Naive thymus-derived CD4-positive, alpha-beta T cell (primary cell): ENCODE measurements around the gene CDC42EP1. TPM values are rescaled to one million over a fixed set of nuclear protein-coding genes. Genes with fewer than 3 reads are reported as not detected.

Experiments
- ATAC-seq: fragments of 150-1000 bp; cut with Tn5 transposase; 2 replicates; pipeline ENCODE4 v1.10.0; 2021; ENCODE audit warnings: mild to moderate bottlenecking, moderate library complexity
- CTCF ChIA-PET: fragments of 350-600 bp; sonication (Branson Sonifier 250); formaldehyde crosslinking; loops from one replicate; lab custom pipeline; 2021; ENCODE audit warnings: antibody characterized with exemption; lab: Charles Lee
- POLR2A ChIA-PET: fragments of 350-600 bp; sonication (Branson Sonifier 250); formaldehyde crosslinking; loops from one replicate; lab custom pipeline; 2021; ENCODE audit warnings: antibody characterized with exemption, inconsistent platforms; lab: Charles Lee
- DNase-seq, 9 donors: peaks; one replicate each; pipeline versions ENCODE4 v3.0.0 to v3.0.0-alpha.2; 2020 to 2022; ENCODE audit warnings: mixed read lengths in 1 of 9
- H3K27ac ChIP-seq: one replicate; pipeline ENCODE4 v1.7.0; 2013; ENCODE audit warnings: mild to moderate bottlenecking, low read depth, low read length, moderate library complexity
- H3K27me3 ChIP-seq, 2 donors: one replicate each; pipeline ENCODE4 v1.7.0; 2013; ENCODE audit warnings: low read length in 2 of 2, mild to moderate bottlenecking in 2 of 2, moderate library complexity in 2 of 2; ENCODE audit not compliant: control insufficient read depth in 2 of 2, insufficient read depth in 2 of 2
- H3K36me3 ChIP-seq, 3 experiments: 1 replicate in 2 of 3; 2 replicates in 1 of 3; pipeline ENCODE4 v1.7.0; 2013; ENCODE audit warnings: low read length in 3 of 3, mild to moderate bottlenecking in 3 of 3, moderate library complexity in 1 of 3; ENCODE audit not compliant: insufficient read depth in 3 of 3, control insufficient read depth in 2 of 3
- H3K4me1 ChIP-seq, 2 donors: one replicate each; pipeline ENCODE4 v1.7.0; 2013; ENCODE audit warnings: low read length in 2 of 2, mild to moderate bottlenecking in 2 of 2, moderate library complexity in 1 of 2; ENCODE audit not compliant: control insufficient read depth in 2 of 2, insufficient read depth in 2 of 2
- H3K4me3 ChIP-seq: 2 replicates; pipeline ENCODE4 v1.7.0; 2013; ENCODE audit warnings: mild to moderate bottlenecking, low read length
- H3K9me3 ChIP-seq, 3 experiments: 1 replicate in 2 of 3; 2 replicates in 1 of 3; pipeline ENCODE4 v1.7.0; 2013; ENCODE audit warnings: low read length in 3 of 3; ENCODE audit not compliant: control insufficient read depth in 2 of 3
- H3K27ac Mint-ChIP-seq, 9 donors: one replicate each; pipeline ENCODE4 v1.8.0; 2020 to 2022; ENCODE audit warnings: mixed read lengths in 9 of 9, mild to moderate bottlenecking in 8 of 9, moderate library complexity in 5 of 9, inconsistent platforms in 2 of 9
- H3K27me3 Mint-ChIP-seq, 5 donors: one replicate each; pipeline ENCODE4 v1.8.0; 2021 to 2022; ENCODE audit warnings: mixed read lengths in 5 of 5, mild to moderate bottlenecking in 1 of 5
- H3K36me3 Mint-ChIP-seq, 5 donors: one replicate each; pipeline ENCODE4 v1.8.0; 2020 to 2022; ENCODE audit warnings: mixed read lengths in 5 of 5, mild to moderate bottlenecking in 3 of 5, inconsistent platforms in 1 of 5
- H3K4me1 Mint-ChIP-seq, 7 donors: one replicate each; pipeline ENCODE4 v1.8.0; 2020 to 2022; ENCODE audit warnings: mixed read lengths in 7 of 7, mild to moderate bottlenecking in 3 of 7, inconsistent platforms in 1 of 7
- H3K4me3 Mint-ChIP-seq, 10 donors: one replicate each; pipeline ENCODE4 v1.8.0; 2020 to 2022; ENCODE audit warnings: mild to moderate bottlenecking in 10 of 10, mixed read lengths in 10 of 10, moderate library complexity in 6 of 10, inconsistent platforms in 2 of 10
- H3K9me3 Mint-ChIP-seq, 11 donors: one replicate each; pipeline ENCODE4 v1.8.0; 2020 to 2022; ENCODE audit warnings: mixed read lengths in 11 of 11, mild to moderate bottlenecking in 4 of 11, inconsistent platforms in 1 of 11, moderate library complexity in 1 of 11
- intact Hi-C, 2 donors: fragments of 100-400 bp; cut with micrococcal nuclease; formaldehyde crosslinking; loops; one replicate each; pipeline ENCODE4 v1.15.1; 2023
- polyA plus RNA-seq, 2 donors: library from polyadenylated mRNA; unstranded; fragments of 300-500 nt; fragmentation: Illumina TruSeq; gene quantifications; one replicate each; pipeline ENCODE4 v1.2.3, GENCODE V29; 2021
- total RNA-seq, 6 experiments: library from RNA in 5 of 6; stranded (reverse) in 5 of 6; gene quantifications; 1 replicate in 5 of 6; 2 replicates in 1 of 6; pipeline ENCODE4 v1.2.3 and lab custom pipeline; 2021 to 2026

Gene CDC42EP1
- total and polyA plus RNA-seq, 7 experiments from 2014 or later, result 0.27 to 1.6 (median 0.62) TPM; not detected in 3

GRCh38 chr22:37570661-37570976, 10.3 kb downstream of the CDC42EP1 start:
- intact Hi-C loops, result no loop called here
- Histone ChIP-seq H3K4me1 (peaks cover 20 to 21% of the 10 kb centered on the region in 2 donors), H3K27ac (no peak overlapping the region), H3K4me3 (no peak overlapping the region), H3K27me3 (no peaks in the 10 kb centered on the region), H3K9me3 (no peaks in the 10 kb centered on the region), H3K36me3 (no peaks in the 10 kb centered on the region)
- Mint-ChIP-seq H3K36me3 (no peaks in the 10 kb centered on the region), H3K27me3 (peaks cover 0 to 23% (median 0%) of the 10 kb centered on the region in 5 donors), H3K27ac (no peak overlapping the region), H3K4me1 (peaks cover 12 to 24% (median 18%) of the 10 kb centered on the region in 7 donors), H3K4me3 (no peak overlapping the region), H3K9me3 (peaks cover 0 to 2% (median 0%) of the 10 kb centered on the region in 11 donors)
- ChIA-PET POLR2A (no interaction called here), CTCF (interaction anchor here (0.6 to 2.1 kb wide), 6 partner anchors 21 to 1306 kb away, joined by 3 to 11 read pairs (median 3); no protein-coding TSS in a partner anchor)
- DNase-seq, result no peak
- ATAC-seq, result no peak

GRCh38 chr22:37571258-37571991, 11.1 kb downstream of the CDC42EP1 start:
- intact Hi-C loops, result no loop called here

GRCh38 chr22:37571992-37572373, 11.7 kb downstream of the CDC42EP1 start:
- peaks cover 7% of the 10 kb centered on the region in 2 donors for H3K4me1 ChIP-seq
- no peak overlapping the region for H3K27ac ChIP-seq
- H3K4me3 ChIP-seq, result no peak overlapping the region
- H3K27me3 ChIP-seq, result no peaks in the 10 kb centered on the region
- ATAC-seq (no peak), DNase-seq (no peak)
- H3K27me3 Mint-ChIP-seq, result peaks cover 0 to 23% (median 0%) of the 10 kb centered on the region in 5 donors
- no peaks in the 10 kb centered on the region for H3K36me3 ChIP-seq
- no peak overlapping the region for H3K27ac Mint-ChIP-seq
- H3K9me3 ChIP-seq, result no peaks in the 10 kb centered on the region
- intact Hi-C loops, result no loop called here
- CTCF ChIA-PET, result no interaction called here
- H3K4me1 Mint-ChIP-seq, result peaks cover 6 to 11% (median 8%) of the 10 kb centered on the region in 7 donors
- POLR2A ChIA-PET, result interaction anchor here (1.1 kb wide), 1 partner anchor 61 kb away, joined by 3 read pairs; no protein-coding TSS in a partner anchor
- H3K4me3 Mint-ChIP-seq, result no peak overlapping the region
- no peaks in the 10 kb centered on the region for H3K36me3 Mint-ChIP-seq
- peaks cover 0 to 2% (median 0%) of the 10 kb centered on the region in 11 donors for H3K9me3 Mint-ChIP-seq

More at GRCh38 chr22:37571258-37571991, 11.1 kb downstream of the CDC42EP1 start:
- DNase-seq (no peak), ATAC-seq (no peak)
- Mint-ChIP-seq H3K4me3 (no peak overlapping the region), H3K9me3 (peaks cover 0 to 2% (median 0%) of the 10 kb centered on the region in 11 donors), H3K36me3 (no peaks in the 10 kb centered on the region), H3K4me1 (peaks cover 7 to 17% (median 13%) of the 10 kb centered on the region in 7 donors), H3K27ac (no peak overlapping the region), H3K27me3 (peaks cover 0 to 23% (median 0%) of the 10 kb centered on the region in 5 donors)
- no peak overlapping the region for H3K4me3 ChIP-seq
- H3K9me3 ChIP-seq, result no peaks in the 10 kb centered on the region
- ChIA-PET CTCF (interaction anchor here (2.1 kb wide), 1 partner anchor 21 kb away, joined by 11 read pairs; no protein-coding TSS in a partner anchor), POLR2A (interaction anchor here (1.1 kb wide), 1 partner anchor 61 kb away, joined by 3 read pairs; no protein-coding TSS in a partner anchor)
- no peaks in the 10 kb centered on the region for H3K36me3 ChIP-seq
- no peaks in the 10 kb centered on the region for H3K27me3 ChIP-seq
- H3K27ac ChIP-seq, result no peak overlapping the region
- H3K4me1 ChIP-seq, result peaks cover 13% of the 10 kb centered on the region in 2 donors

- no peak for ATAC-seq
- POLR2A ChIA-PET, result interaction anchor here (0.7 to 1.2 kb wide), 3 partner anchors 17 to 112 kb away, joined by 3 to 4 read pairs (median 4); no protein-coding TSS in a partner anchor
- Mint-ChIP-seq H3K27me3 (peaks cover 0 to 13% (median 0%) of the 10 kb centered on the region in 5 donors), H3K4me3 (no peak overlapping the region), H3K4me1 (peaks cover 8 to 15% (median 13%) of the 10 kb centered on the region in 7 donors), H3K9me3 (no peaks in the 10 kb centered on the region), H3K27ac (no peak overlapping the region), H3K36me3 (no peaks in the 10 kb centered on the region)
- H3K27ac ChIP-seq, result no peak overlapping the region
- intact Hi-C loops, result no loop called here
- no peaks in the 10 kb centered on the region for H3K27me3 ChIP-seq
- CTCF ChIA-PET, result interaction anchor here (0.7 to 1.8 kb wide), 5 partner anchors 9 to 327 kb away, joined by 3 to 8 read pairs (median 3); partner anchors contain the start of gene CDC42EP1
- no peak overlapping the region for H3K4me3 ChIP-seq
- no peak for DNase-seq
- no peaks in the 10 kb centered on the region for H3K9me3 ChIP-seq
- peaks cover 2 to 3% of the 10 kb centered on the region in 2 donors for H3K4me1 ChIP-seq
- no peaks in the 10 kb centered on the region for H3K36me3 ChIP-seq
These were observed 15.3 kb downstream of the CDC42EP1 start for GRCh38 chr22:37575490-37576003.

GRCh38 chr22:37578002-37578401, 17.7 kb downstream of the CDC42EP1 start:
- ATAC-seq, result no peak
- DNase-seq, result no peak
- Mint-ChIP-seq H3K4me1 (peaks cover 11 to 24% (median 17%) of the 10 kb centered on the region in 7 donors), H3K36me3 (no peaks in the 10 kb centered on the region), H3K27ac (peak overlapping the region in 3 of 9 donors; percentile 8 to 21 (median 17)), H3K27me3 (peaks cover 0 to 20% (median 0%) of the 10 kb centered on the region in 5 donors), H3K9me3 (no peaks in the 10 kb centered on the region), H3K4me3 (no peak overlapping the region)
- no peaks in the 10 kb centered on the region for H3K9me3 ChIP-seq
- no peaks in the 10 kb centered on the region for H3K36me3 ChIP-seq
- peaks cover 2 to 7% of the 10 kb centered on the region in 2 donors for H3K4me1 ChIP-seq
- no peaks in the 10 kb centered on the region for H3K27me3 ChIP-seq
- no peak overlapping the region for H3K4me3 ChIP-seq
- no peak overlapping the region for H3K27ac ChIP-seq
- ChIA-PET CTCF (interaction anchor here (2.9 kb wide), 1 partner anchor 10 kb away, joined by 15 read pairs; no protein-coding TSS in a partner anchor), POLR2A (no interaction called here)
- intact Hi-C loops, result no loop called here

GRCh38 chr22:37581504-37581903, 21.2 kb downstream of the CDC42EP1 start:
- ChIA-PET POLR2A (interaction anchor here (0.8 to 1.4 kb wide), 2 partner anchors 8 to 16 kb away, joined by 3 read pairs; no protein-coding TSS in a partner anchor), CTCF (no interaction called here)
- intact Hi-C loops, result no loop called here

More at GRCh38 chr22:37581504-37581903, 21.2 kb downstream of the CDC42EP1 start:
- Mint-ChIP-seq H3K27ac (no peak overlapping the region), H3K27me3 (peaks cover 0 to 22% (median 0%) of the 10 kb centered on the region in 5 donors), H3K36me3 (no peaks in the 10 kb centered on the region), H3K4me3 (peak overlapping the region in 2 of 10 donors; percentile 25 to 47), H3K4me1 (peaks cover 11 to 28% (median 20%) of the 10 kb centered on the region in 7 donors), H3K9me3 (no peaks in the 10 kb centered on the region)
- peaks cover 2 to 7% of the 10 kb centered on the region in 2 donors for H3K4me1 ChIP-seq
- H3K4me3 ChIP-seq, result no peak overlapping the region
- no peaks in the 10 kb centered on the region for H3K36me3 ChIP-seq
- no peaks in the 10 kb centered on the region for H3K9me3 ChIP-seq
- DNase-seq (no peak), ATAC-seq (no peak)
- no peak overlapping the region for H3K27ac ChIP-seq
- H3K27me3 ChIP-seq, result no peaks in the 10 kb centered on the region
